WI38 (cell line): Measurements from ENCODE around the gene GRK1.

Experiments used
- H3K4me3 ChIP-seq: 2 replicates; pipeline ENCODE4 v1.5.1; 2011; ENCODE audit warnings: low read depth, mild to moderate bottlenecking, control low read depth, low read length
- CTCF ChIP-seq: IDR thresholded peaks from 2 replicates; pipeline ENCODE4 v1.5.1; 2012; ENCODE audit warnings: low read depth, mild to moderate bottlenecking, control low read depth, low read length

Gene GRK1

GRCh38 chr13:113646376-113646775 is 20.6 kb upstream of the GRK1 start:
- TF ChIP-seq CTCF = no peak
- H3K4me3 ChIP-seq = no peak overlapping the region

- H3K4me3 ChIP-seq = no peak overlapping the region
- TF ChIP-seq CTCF = no peak
Observed at GRCh38 chr13:113646921-113647340, 20.1 kb upstream of the GRK1 start.

- H3K4me3 ChIP-seq = no peak overlapping the region
- TF ChIP-seq CTCF = no peak
Observed at GRCh38 chr13:113647351-113648215, 19.4 kb upstream of the GRK1 start.

- no peak for TF ChIP-seq CTCF
- no peak overlapping the region for H3K4me3 ChIP-seq
Observed at GRCh38 chr13:113648216-113648610, 18.8 kb upstream of the GRK1 start.

GRCh38 chr13:113649212-113649611 is 17.8 kb upstream of the GRK1 start:
- no peak for TF ChIP-seq CTCF
- H3K4me3 ChIP-seq = no peak overlapping the region

GRCh38 chr13:113650275-113650674 is 16.7 kb upstream of the GRK1 start:
- no peak for TF ChIP-seq CTCF
- no peak overlapping the region for H3K4me3 ChIP-seq

GRCh38 chr13:113650731-113651148 is 16.3 kb upstream of the GRK1 start:
- H3K4me3 ChIP-seq = no peak overlapping the region
- TF ChIP-seq CTCF = no peak
